HG02571 (cell line): ENCODE data around the gene LIPC.

Experiments
- ATAC-seq: cut with Tn5 transposase; IDR thresholded peaks from one replicate; pipeline ENCODE4 v1.9.1; 2021; ENCODE audit warnings: mild to moderate bottlenecking, moderate library complexity; ENCODE audit not compliant: unreplicated experiment

The LIPC gene

DNA sequence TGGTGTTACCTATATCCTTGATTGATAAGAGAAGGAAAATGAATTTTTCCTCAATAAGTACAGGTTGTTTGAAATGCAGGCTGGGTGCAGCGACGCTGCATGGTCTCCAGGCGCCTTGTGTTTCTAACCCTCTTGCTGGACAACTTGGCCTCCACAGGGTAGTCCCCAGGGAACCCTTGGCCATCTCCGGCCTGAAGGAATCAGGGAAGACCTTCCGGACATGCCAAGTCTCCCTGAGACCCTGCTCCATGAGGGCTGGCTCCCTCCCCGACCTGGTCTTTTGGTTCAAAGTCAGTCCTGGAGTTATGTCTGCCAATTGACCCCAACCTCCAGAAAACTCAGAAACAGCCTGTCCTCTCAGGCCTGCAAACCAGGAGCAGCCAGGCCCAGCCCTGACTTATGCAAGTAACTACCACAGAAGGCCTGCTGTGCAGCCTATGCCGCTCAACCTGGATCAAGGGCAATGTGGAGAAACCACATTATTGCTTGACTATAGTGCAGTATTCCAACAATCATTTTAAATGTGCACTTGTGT lies 98.3 kb downstream of the LIPC start:
- no peak for ATAC-seq

DNA sequence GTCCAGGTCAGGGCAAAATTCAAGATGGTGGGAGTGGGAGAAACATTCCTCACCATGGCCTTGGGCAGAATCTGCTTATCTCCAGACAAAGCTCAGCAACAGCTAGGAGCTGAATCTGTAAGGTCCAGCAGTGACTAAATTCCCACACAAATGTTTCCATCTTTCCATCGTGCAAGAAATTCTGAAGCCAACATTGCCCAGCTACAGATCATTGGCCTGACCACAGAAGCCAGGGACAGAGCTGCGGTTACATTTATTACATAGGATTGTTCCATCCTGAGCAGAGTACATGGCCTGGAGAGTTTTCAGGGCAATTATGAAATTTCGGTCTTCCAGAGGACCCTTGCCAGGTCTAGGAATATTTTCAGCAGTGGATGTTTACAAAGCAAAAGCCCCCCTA lies 100.3 kb downstream of the LIPC start:
- ATAC-seq: no peak

DNA sequence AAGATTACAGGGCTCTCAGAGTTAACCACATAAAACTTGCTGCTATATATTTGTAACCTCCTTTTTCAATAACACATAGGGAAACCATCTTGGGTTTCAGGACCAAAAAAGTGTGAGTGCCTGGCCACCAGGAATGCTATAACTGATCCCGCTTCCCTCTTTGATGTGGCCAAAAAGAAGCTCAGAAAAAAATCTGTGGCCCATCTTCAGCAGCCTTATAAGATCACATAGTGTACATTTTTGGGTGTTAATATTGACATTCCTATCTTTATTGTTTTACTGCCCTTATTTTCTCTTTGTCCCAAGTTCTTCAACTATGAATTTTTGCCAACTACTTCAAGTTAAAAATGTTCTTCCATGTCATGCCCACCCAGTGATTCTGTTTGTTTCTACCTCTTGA lies 102.8 kb downstream of the LIPC start:
- ATAC-seq: no peak

DNA sequence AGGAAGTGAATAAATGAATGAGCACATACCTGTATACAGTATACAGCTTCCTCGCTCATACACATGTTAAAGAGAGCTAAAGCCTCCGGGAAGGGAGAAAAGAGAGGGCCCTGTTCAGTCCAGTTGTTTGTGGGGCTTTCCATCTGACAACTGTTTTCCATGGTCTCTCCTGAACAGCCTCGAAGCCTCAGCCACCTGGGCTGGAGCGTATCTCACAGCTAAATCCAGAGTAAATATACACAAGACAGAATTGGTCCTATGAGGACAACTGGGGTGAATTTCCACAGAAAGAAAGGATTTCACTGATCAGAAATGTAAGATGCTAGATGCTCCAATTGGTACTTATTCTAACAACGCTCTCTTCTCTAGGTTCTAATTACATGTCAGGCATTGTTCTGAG lies 103.5 kb downstream of the LIPC start:
- no peak for ATAC-seq

DNA sequence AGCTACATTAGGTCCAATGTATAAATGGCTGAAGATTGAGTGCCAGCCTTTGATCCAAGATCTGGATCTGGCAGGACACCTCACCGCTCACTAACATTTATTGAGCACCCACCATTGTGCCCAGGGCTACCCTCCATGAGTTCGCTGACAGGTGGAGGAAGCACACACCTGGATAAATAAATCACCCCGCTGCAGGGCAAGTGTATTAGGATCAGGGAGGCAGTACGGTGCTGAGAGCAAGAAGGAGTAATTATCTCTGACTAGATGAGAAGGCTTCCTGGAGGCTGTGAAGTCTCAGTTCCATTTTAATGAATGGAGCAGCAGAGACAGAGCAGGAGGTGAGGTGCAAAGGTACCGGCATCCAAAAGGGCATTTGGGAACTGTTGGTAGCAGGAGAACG lies 104.1 kb downstream of the LIPC start:
- ATAC-seq: no peak

DNA sequence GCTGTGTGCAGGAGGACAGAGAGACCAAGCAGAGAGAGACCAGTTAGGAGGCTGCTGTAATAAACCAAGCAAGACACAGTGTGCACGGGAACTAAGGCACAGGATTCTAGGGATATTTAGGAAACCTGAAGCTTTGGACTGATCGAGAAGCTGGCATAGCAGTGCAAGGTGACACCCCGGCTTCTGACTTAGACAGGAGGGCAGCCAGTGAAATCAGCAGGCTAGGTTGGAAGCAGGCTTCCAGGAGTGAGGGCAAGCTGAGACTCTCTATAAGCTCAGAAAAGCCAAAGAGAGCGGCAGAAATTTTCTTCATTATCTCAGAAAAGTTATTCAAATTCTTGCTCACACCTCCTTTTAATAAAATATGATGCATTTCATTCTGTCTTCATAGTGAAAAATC lies 104.6 kb downstream of the LIPC start:
- no peak for ATAC-seq

DNA sequence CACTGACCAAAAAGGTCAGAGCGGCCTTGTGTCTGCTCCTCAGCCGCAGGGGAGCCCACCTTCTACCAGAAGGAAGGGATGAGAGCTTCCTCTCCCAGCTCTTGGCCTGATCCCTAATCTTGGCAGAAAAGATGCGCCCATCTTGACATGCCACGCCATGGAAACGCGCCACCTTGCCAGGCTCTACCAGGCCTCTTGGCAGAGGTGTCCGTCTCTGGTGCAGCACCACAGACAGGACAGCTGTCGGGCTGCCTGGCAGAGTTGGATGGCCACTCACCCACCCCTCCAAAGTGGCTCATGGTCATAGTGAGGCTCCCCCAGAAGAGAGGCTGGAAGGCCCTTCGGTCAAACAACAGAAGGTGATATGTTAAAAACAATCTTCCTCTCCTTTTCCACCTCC lies 105.2 kb downstream of the LIPC start:
- ATAC-seq: no peak

DNA sequence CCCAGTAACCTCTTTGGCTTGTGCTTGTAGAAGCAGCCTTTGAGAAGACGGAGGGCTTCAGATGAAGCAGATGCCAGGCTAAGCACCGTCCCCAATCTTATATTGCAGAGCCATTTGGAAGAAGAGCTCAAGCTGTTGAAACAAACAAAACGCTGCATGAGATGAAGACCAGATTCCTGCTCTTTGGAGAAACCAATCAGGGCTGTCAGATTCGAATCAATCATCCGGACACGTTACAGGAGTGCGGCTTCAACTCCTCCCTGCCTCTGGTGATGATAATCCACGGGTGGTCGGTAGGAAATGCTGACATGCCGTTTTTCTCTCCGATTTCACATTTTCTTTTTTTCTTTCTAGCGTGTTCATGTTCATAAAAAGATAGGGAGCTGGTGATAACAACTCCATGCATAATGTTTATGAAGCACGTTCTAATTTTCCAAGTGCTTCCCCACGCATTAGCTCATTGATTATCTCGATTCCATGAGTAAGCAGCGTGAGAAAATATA lies 106.5 kb downstream of the LIPC start:
- ATAC-seq: no peak

DNA sequence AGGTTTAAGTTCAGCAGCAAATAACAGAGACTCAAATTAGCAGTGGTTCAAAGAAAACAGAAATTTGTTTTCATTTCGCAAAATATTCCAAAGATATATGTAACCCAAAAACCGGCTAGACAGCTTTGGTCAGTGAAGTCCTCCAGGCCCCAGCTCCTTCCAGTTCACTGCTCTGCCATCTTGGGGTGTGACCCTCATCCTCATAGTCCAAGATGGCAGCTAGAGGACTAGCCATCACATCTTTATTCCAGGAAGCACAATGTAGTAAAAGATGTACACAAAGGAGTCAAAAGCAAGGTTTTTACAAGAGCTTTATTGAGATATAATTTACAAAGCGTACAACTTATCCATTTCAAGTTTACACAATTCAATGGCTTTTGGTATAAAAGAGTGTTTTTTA lies 107.1 kb downstream of the LIPC start:
- no peak for ATAC-seq

DNA sequence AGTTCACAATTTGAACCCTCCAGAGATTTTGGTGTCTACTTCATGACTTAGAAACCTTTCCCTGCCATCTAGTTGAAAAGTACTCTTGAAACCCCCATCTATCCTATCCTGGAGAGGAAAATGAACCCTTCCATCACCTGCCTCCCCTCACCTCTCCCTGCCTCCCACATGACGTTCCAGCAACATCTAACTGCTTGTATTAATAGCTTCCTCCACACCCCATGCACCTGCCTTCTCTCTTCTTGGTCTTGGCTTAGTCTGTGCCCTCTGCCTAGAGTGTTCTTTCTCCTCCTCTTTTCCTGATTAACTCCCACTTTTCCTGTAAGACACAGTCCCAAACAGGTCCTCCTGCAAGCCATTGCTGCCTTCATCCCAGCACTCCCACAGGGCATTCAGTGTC lies 107.8 kb downstream of the LIPC start:
- no peak for ATAC-seq

DNA sequence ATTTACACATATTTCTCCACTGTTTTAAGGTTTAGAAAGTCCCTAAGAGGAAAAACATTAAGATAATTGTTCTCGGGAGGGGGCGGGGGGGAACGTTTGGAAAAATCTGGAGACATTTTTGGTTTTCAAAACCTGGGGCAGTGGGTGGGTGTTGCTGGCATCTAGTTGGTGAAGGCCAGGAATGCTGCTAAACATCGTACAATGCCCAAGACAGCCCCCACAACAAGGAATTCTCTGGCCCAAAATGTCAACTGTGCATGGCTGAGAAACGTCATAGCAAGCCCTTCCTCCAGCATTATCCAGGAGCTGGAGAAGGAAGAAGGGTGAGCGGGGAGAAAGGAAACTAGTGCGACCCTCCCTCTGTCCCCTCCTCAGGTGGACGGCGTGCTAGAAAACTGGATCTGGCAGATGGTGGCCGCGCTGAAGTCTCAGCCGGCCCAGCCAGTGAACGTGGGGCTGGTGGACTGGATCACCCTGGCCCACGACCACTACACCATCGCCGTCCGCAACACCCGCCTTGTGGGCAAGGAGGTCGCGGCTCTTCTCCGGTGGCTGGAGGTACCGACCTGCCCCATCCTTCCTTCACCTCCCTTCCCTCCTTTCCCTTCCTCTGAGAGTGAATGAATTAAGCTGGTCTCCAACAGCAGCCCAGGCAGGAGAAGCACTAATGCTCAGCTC lies 109.8 kb downstream of the LIPC start:
- ATAC-seq: no peak

DNA sequence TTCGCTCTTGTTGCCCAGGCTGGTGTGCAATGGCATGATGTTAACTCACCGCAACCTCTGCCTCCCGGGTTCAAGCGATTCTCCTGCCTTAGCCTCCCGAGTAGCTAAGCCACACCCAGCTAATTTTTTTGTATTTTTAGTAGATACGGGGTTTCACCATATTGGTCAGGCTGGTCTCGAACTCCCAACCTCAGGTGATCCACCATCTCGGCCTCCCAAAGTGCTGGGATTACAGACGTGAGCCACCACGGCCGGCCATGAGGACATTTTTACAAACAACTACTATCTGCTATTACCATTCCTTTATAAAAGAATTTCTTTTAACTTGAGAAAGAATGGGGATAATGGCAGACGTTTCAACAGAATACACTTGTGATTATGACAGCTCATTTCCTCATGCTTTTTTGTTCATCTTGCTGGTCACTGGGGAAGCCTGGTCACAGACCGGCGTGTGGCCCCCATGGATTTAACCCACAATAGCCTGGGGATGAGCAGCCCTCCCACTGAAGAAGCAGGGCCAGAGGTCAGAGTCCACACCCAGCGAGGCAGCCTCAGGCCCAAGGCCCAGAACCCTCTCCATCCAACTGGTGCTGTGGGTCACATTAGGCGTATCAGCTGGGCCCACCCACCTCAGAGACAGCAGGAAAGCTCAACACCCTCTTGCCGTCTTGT lies 112.0 kb downstream of the LIPC start:
- no peak for ATAC-seq

DNA sequence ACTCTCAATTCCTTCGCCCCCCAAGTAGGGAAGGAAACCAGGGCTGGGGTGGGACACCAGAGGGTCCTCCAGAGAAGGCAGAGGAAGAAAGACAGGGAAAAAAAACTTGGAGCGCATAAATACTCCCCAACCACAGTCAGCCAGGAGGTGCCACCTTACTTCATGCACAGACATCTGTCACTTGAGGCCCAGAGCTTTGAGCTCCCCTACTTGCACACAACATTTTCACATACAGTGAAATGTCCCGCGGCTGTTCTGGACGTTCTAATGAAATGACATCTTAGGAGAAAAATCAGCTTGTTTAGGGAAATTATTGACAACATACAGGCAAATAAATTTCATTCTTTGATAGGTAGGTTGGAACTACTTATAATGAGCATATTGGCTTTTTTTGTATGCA lies 113.0 kb downstream of the LIPC start:
- ATAC-seq: no peak

DNA sequence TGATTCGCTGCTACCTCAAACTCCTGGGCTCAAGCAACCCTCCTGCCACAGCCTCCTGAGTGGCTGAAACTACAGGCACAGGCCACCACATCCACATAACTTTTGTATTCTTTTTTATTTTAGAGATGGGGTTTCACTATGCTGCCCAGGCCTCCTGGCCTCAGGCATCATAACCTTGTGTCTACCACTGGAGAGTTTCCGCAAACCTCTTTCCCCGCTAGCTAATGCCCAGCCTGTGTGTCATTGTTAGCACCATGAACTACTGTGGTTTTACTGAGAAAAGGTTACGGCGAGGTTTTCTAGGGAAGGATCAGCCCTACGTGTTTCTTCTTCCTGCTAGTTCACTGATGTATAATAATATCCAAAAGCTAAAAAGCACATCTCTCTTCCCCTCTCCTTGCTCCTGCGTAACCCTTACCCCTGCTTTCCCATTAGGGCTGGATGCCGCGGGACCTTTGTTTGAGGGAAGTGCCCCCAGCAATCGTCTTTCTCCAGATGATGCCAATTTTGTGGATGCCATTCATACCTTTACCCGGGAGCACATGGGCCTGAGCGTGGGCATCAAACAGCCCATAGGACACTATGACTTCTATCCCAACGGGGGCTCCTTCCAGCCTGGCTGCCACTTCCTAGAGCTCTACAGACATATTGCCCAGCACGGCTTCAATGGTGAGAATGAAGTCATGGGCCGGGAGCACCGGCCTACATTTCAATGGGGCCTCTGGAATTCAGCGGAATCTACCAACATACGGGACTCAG lies 113.7 kb downstream of the LIPC start:
- ATAC-seq: no peak

DNA sequence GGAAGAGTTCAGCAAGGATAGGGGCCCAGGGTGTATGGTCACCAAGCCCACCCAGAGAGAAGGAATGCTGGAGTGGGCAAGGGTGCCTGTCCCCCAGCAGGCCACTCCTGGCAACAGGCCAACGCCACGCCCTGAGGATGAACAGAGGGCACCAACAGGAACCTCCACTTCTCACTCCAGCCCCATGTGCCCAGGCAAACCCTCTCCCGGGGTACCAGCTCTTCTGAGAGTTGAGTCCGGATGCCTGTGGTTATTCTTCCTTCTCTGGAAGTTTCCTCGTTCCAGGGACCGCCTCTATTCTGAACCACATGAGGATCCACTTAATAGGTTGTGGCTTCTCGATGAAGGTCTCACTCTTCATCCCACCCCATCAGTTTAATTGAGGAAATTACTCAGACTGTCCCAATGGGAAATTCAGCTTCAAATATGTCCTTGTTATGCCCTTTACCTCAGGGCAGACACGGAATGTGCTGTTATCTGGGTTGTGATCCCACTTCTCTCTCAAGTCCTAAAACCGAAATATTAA lies 114.3 kb downstream of the LIPC start:
- no peak for ATAC-seq

DNA sequence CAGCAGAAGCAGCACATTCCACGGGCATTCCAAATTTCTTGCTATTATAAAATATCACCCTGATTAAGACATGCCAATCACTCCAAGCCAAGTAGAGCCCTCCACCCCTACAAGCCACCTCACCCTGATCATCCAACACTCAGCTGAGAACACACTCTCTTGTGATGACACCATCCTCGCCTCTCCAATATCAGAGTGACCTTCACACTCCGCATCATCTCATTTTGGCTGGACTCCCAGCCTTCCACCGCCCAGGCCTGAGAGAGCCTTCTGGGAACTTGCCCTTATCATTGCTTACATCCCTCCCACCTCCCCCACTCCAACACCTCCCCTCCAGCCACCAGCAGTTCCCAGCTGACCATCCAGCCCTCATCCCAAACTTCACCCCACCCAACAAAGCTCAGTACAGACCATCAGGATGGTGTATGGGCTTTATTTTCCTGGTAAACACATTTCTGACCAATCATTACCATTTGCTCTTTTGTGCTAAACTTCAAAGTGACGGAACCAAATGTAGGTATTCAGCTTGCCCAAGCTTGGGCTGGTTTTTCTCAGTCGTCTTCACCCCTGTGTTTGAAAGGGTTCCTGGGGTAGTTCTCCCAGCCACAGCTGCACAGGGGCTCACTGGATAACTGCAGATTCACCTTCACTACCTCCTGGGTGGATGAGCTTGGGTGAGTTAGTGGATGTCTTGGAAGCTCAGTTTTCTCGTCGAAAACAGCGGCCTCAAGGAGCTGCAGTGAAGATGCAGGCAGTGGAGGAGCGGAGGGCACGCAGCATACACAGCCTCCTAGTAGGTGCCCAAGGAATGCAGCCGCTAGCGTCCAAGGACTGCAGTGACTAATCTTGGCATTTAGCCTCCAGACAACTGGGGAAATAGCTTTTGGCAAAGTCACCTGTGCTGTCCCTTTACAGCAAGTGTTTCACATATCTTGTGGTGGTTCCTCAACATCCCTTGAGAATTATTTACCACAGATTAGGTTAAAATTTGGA lies 115.1 kb downstream of the LIPC start:
- ATAC-seq: no peak

DNA sequence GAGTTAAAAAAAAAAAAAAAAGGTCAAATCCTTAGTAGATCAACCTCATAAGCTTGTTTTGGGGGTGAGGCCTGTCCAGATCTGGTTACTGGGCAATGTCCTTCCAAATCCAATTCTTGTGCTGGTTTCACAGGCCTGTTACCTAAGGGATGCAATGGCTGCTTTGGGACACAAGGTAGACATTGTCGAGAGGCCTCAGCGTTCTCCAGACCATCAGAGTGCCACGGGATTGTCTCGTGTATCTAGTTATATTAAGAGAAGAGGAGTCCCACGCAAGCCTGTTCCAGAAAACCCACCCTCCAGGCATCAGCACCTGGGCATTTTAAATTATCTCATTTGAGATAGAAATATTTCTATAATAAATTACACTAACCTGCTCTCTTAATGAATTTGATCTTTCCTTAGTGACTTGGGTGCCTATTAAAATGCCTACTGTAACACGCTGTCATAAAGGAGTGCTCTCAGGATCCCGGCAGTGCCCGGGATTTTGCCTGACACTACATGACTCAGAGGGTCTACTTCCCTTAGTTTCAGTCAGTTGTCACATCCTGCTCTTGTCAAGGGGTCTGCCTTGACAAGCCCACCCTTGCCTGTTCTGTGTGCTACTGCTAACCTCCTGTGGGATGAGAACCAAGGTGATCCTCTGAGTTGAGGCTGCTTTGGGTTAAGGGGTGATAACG lies 116.0 kb downstream of the LIPC start:
- no peak for ATAC-seq

DNA sequence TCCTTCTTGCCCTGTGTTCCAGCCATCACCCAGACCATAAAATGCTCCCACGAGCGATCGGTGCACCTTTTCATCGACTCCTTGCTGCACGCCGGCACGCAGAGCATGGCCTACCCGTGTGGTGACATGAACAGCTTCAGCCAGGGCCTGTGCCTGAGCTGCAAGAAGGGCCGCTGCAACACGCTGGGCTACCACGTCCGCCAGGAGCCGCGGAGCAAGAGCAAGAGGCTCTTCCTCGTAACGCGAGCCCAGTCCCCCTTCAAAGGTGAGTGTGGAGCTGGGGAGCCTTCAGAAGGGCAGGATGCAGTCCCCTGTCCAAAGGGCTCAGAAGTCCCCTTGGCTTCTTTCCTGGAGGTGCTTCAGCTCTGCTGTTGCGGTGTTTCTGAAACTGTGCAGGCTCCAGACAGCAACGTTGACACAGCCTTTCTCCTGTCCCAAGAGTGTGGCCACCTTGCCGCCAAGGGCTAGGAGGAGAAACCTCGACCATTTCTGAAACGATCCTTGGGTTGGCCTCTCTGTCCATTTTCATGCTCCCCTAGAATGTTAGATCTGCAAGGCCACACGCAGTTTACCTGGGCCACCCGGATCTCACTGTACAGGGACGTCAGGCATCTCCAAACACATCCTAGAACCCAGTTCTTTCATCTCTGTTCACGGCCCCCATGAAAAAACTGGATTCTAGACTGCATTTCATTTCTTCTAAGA lies 116.7 kb downstream of the LIPC start:
- ATAC-seq: no peak
